GM12892 (cell line): ENCODE measurements around the gene NOL4L.

Experiments
- POLR2A ChIP-seq: IDR thresholded peaks from 2 replicates; pipeline ENCODE4 v1.6.1; 2011; ENCODE audit warnings: low read depth, low read length, control low read depth
- POLR2AphosphoS5 ChIP-seq: IDR thresholded peaks from 2 replicates; pipeline ENCODE4 v1.6.1; 2011; ENCODE audit warnings: low read depth, low read length, control low read depth

- TF ChIP-seq POLR2AphosphoS5 (no peak), POLR2A (no peak)
Measured at GRCh38 chr20:32559205-32559752, 25.9 kb downstream of the NOL4L start.
